Heart left ventricle (tissue), 13 donors: ENCODE measurements around the gene GSDMA.

Source experiments
- POLR2A ChIP-seq, 2 donors: fragments of 450-650 bp; IDR thresholded peaks; one replicate each; pipeline ENCODE4 v1.6.1; 2017; ENCODE audit warnings: antibody characterized with exemption in 2 of 2, mild to moderate bottlenecking in 2 of 2, moderate library complexity in 2 of 2
- TF ChIP-seq, protein P1 (sequence below), 12 donors: fragments of 200-600 bp; sonication (generic) in 4 of 12; IDR thresholded peaks; one replicate each; pipeline versions ENCODE4 v1.5.0 to v1.8.0; 2018 to 2022; ENCODE audit warnings: antibody characterized with exemption in 12 of 12, mild to moderate bottlenecking in 5 of 12
- donor health status: ischemic (EF 13 %, LVEDD 7.1; RV severe dilation, severe dysfunction).
- donor health status: DM: no; HTN: yes; CAD: no.
- donor health status: DM: no; HTN: no; CAD: no.
- donor health status: ischemic (EF 25% LVEDD 6.9; RV normal size, moderate dysfunction).
- donor health status: ischemic (EF 25% LVEDD 5.7; RV mildly dilated, moderate dysfunction).
- donor health status: ischemic (EF 35%, LVEDD 5.7; RV mildly dilated, moderate dysfunction).
- donor health status: nonischemic (EF 11% LVEDD 7.7; RV severe dilation, severe dysfunction).
- donor health status: DM: yes; HTN: yes; CAD: no.
- donor health status: PGD.
- donor health status: ischemic (EF 29% LVEDD 5.4; RV normal size, mild dysfunction).
- donor health status: nonischemic (EF 23%, LVEDD 6.1; RV moderate dilation, normal function).

- TF ChIP-seq, protein P1, sequence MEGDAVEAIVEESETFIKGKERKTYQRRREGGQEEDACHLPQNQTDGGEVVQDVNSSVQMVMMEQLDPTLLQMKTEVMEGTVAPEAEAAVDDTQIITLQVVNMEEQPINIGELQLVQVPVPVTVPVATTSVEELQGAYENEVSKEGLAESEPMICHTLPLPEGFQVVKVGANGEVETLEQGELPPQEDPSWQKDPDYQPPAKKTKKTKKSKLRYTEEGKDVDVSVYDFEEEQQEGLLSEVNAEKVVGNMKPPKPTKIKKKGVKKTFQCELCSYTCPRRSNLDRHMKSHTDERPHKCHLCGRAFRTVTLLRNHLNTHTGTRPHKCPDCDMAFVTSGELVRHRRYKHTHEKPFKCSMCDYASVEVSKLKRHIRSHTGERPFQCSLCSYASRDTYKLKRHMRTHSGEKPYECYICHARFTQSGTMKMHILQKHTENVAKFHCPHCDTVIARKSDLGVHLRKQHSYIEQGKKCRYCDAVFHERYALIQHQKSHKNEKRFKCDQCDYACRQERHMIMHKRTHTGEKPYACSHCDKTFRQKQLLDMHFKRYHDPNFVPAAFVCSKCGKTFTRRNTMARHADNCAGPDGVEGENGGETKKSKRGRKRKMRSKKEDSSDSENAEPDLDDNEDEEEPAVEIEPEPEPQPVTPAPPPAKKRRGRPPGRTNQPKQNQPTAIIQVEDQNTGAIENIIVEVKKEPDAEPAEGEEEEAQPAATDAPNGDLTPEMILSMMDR (IDR thresholded peaks at IDR 0.05) = no peak
- TF ChIP-seq POLR2A (IDR thresholded peaks at IDR 0.05) = no peak
These were observed 37.3 kb upstream of the GSDMA start for GRCh38 chr17:39925282-39926134.
